ENCODE measurements around the gene QSOX2.

QSOX2 gene

DNA sequence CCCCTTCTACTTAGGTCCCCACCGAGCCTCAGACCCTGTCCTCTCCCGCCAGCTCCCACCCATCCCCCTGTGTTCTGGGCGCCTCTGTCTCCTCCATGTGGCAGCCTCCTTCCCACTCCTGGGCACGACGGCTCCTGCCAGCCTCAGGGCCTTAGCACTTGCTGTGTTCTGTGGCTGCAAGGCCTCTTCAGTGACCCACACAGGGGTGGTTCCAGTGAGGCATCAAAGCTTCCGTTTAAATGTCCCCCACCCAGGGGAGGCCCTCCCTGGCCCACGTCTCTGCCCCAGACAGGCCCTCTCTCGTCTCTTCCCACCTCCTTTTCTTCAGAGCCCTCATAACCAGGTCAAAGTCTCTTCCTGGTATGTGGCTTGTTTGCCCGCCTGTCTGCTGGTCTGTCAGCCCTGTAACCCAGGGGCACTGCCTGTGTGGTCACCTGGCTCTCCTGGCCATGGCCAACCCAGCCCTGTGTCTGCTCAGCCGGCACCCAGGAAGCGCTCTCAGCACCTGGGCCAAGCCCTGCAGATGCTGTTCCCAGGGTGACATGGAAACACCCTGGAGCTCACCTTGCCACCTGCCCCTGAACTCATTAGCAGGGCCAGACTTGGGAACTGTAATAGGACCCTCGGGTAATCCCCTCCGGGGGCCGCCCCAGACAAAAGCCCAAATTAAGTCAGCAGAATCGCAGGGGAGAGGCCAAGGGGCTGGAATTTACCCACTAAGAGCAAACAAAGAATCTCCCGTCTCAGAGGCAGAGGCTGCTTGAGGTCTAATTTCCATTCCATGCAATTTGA is 74.4 kb downstream of the QSOX2 start:
- DNase-seq, result no peak

DNA sequence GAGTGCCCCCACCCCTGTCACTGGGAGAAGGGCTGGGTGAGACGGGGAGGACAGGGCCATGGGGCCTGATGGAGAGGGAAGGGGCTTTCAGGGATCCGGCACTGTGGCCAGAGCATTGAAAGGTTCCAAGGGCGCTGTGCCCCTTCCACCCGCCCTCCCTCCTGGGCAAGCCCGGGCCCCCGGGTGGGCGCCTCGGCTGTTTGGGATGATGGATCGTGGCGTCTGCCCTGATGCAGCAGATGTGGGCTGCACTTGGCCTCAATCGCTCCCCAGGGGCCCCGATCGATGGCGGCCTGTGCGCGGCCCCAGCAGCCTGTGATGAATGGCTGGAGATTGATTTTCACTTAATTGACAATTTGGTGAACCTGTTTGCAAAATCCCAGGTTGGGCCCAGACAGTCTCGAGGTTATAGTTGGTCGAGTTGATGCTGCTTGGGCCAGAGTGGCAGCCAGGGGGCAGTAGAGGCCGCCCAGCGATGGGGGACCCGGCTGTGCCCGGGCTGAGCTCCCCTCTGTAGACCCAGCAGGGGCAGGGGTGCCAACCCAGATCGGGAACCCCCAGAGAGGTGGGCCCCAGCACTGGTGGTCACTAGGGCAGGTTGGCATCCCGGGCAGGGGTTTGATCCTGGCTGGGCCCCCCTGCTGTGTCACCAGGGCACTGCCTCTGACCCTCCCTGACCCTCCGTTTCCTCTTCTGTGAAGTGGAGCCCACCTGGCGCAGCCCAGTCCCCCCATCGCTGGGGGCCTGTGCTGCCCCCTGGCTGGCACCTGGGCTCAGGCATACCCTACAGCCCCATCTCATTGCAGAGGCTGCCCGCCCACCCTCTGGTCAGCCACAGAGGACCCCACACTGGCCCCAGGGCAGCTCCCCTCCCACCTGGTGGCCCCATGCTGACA is 75.4 kb downstream of the QSOX2 start:
- DNase-seq, result peak in 1 of 2 experiments; percentile 15

DNA sequence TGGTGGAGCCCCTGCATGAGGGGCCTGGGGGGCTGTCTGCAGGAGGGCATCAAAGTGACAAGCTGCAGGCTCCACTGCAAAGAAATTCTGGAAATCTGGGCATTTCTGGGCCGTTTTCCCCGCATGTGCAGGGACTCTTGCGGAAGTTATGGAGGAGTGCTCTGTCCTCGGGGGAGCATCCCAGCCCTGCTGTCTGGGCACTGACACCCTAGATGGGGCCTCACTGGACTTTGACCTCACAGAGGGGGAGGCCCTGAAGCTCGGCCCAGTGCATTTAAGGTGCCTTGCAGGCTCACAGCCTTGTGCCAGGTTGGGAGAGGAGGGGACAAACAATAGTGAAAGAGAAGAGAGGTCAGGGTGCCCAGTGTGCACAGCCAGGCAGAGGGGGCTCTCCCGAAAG is 76.1 kb downstream of the QSOX2 start:
- DNase-seq, result no peak

DNA sequence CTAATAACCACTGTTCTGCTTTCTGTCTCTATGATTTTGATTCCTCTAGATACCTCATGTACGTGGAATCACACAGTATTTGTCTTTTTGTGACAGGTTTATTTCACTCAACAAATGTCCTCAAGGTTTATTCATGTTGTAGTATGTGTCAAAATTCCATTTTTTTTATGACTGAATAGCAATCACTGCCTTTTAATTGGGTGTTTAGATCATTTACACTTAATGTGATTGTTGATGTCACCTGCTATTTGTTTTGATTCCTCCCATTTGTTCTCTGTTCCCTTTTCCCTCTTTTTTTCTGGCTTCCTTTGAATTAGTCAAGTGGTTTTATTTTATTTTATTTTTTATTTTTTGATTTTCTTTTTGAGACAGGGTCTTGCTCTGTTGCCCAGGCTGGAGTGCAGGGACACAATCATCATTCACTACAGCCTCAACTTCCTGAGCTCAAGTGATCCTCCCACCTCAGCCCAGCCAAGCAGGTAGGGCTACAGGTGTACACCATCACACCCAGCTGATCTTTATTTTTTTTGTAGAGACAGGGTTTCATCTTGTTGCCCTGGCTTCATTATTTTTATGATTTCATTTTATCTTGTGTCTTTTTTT is 82.3 kb downstream of the QSOX2 start:
- DNase-seq, result no peak

DNA sequence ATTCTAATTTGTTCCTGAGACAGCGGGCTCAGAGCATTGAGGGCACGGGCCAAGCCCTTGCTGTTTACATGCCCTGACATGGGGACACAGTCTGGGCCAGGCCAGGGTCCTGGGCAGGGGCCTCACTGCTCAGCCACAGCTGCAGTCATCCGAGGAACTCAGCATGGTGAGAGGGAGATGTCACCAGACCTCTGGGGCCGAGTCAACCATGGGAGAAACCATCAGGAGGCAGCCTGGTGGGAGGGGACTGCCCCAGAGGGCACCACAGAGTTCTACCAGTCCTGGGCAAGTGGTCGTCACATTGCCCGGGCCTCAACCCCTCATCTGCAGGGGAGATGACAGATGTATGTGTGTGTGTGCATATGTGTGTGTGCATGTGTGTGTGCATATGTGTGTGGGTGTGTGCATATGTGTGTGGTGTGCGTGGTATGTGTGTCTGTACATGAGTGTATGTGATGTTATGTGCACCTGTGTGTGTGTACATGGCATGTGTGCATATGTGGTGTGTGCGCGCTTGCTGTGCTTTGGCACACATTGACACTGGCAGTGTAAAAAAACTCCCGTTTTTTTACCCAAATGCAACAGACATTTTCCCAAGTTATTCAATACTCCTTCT is 84.5 kb downstream of the QSOX2 start:
- no peak for DNase-seq

DNA sequence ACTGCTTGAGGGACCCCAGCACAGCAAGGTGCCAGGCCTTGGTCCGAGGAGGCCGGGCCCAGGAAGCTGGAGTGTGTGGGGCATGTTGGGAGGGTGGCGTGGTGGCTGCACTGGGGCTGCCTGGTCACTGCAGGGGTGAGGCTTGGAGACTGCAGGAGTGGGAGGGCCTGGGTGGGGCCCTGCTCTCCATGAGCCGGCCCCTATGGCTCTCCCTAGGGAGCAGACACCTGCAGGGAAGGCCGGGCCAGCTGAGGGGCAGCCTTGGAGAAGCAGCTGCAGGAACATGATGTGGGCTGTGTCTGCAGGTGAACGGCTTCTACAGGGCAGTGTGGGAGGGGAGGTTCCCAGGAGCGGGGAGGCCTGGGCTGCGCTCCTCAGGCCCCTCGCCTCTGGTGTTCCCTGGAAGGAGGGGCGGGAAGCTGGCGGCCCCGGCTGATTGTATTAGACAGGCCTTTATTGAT is 85.2 kb downstream of the QSOX2 start:
- DNase-seq, result no peak

DNA sequence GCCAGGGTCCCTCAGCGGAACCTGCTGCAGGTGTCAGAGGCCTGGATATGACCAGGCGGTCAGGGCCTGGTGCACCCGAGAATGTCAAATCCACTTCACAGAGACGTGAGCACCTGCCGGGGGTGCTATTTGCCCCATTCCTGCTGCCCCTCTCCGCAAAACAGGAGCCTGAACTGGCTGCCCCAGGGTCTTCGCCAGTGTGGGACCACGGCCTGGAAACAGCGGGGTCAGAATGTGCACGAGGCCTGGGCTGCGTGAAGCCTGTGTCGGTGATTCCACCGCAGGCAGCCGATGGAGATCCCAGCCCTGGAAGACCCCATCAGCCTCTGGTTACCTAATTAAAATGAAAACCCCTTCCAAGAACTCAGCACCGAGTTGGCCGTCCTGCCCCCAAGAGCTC is 85.8 kb downstream of the QSOX2 start:
- no peak for DNase-seq

DNA sequence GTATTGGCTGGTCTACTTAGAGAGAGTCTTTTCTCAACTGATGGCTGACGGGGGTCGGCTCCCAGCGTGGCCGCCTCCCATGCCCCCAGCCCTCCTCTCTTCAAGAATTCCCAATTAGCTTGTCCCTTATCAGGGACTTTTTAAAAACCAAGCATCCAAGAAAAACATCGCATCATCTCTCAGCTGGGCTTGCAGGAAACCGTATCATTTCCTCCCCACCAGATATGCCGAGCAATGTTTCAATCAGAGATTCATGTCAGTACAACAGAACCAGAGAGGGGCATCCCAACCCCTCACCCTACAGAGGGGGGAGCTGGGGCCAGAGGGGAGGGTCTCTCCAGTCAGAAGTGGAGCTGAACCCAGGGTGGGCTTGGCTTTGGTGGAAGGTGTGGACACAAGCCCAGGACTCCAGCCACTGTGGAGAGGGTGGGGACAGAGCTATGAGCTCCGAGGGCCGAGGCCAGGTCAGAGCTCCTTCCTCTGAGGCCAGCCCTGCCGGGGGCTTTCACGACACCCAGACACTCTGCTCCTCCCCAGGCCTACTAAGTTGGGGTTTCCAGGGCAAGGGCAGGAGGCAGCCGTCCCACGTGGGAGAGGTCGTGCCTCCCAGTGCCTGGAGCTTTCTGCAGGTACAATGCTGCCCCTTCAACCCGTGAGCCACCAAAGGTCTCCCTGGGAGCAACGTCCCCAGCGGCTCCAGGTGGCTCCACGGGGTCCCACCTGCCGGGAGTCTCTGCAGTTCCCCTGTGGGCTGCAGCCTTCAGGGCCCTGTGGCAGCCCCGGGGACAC is 87.9 kb downstream of the QSOX2 start:
- DNase-seq, result no peak
